WTC11 (cell line): ENCODE data around the gene NEDD4L.

Experiments used
- FOXJ3 ChIP-seq: sonication (generic); formaldehyde crosslinking; IDR thresholded peaks from 2 replicates; pipeline ENCODE4 v1.9.0; 2021; ENCODE audit warnings: missing genetic modification reagents, mild to moderate bottlenecking, borderline replicate concordance
- SMAD3 ChIP-seq: sonication (generic); formaldehyde crosslinking; IDR thresholded peaks from 2 replicates; pipeline ENCODE4 v1.8.0; 2022; ENCODE audit warnings: missing genetic modification reagents, mild to moderate bottlenecking, borderline replicate concordance
- TF ChIP-seq, protein P1 (sequence below): fragments of 200-600 bp; IDR thresholded peaks from 2 replicates; pipeline ENCODE4 v1.8.0; 2022; ENCODE audit warnings: antibody characterized with exemption

- no peak for TF ChIP-seq SMAD3 (CRISPR knock-in tag)
- no peak for TF ChIP-seq FOXJ3 (CRISPR knock-in tag)
- TF ChIP-seq, protein P1, sequence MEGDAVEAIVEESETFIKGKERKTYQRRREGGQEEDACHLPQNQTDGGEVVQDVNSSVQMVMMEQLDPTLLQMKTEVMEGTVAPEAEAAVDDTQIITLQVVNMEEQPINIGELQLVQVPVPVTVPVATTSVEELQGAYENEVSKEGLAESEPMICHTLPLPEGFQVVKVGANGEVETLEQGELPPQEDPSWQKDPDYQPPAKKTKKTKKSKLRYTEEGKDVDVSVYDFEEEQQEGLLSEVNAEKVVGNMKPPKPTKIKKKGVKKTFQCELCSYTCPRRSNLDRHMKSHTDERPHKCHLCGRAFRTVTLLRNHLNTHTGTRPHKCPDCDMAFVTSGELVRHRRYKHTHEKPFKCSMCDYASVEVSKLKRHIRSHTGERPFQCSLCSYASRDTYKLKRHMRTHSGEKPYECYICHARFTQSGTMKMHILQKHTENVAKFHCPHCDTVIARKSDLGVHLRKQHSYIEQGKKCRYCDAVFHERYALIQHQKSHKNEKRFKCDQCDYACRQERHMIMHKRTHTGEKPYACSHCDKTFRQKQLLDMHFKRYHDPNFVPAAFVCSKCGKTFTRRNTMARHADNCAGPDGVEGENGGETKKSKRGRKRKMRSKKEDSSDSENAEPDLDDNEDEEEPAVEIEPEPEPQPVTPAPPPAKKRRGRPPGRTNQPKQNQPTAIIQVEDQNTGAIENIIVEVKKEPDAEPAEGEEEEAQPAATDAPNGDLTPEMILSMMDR = no peak
Observed at GRCh38 chr18:58402247-58402646, 358.2 kb downstream of the NEDD4L start.
